ENCODE results near the gene TOP3A. TPM values are rescaled to one million over a fixed set of nuclear protein-coding genes. Genes with fewer than 3 reads are reported as not detected.

Gene TOP3A
- total and polyA plus RNA-seq, 2 of the 13 experiments (the other 11 are each of a cell fraction or from before 2014, with no cell fraction given), result 16.9 to 36.8 TPM

GRCh38 chr17:18225121-18225641 lies 89.6 kb downstream of the TOP3A start, which contains the start of gene LLGL1 (continued):
- TF ChIP-seq MYC (CRISPR knock-in tag; IDR thresholded peaks at IDR 0.05; ENCODE audit: borderline replicate concordance), result peak; percentile 55; the same call in 1 of the 2 replicates
- TF ChIP-seq IKZF5 (CRISPR knock-in tag; IDR thresholded peaks at IDR 0.05), result no peak
- TF ChIP-seq CREM (IDR thresholded peaks at IDR 0.05), result 0 out of 2 replicates have a peak, but pooled peaks have one; percentile 8
- no peak for TF ChIP-seq CREM (CRISPR knock-in tag; IDR thresholded peaks at IDR 0.05)
- no peak for TF ChIP-seq HOXA7 (CRISPR knock-in tag; IDR thresholded peaks at IDR 0.05)
- TF ChIP-seq IKZF1 (IDR thresholded peaks at IDR 0.05), result no peak
- TF ChIP-seq, protein P1, sequence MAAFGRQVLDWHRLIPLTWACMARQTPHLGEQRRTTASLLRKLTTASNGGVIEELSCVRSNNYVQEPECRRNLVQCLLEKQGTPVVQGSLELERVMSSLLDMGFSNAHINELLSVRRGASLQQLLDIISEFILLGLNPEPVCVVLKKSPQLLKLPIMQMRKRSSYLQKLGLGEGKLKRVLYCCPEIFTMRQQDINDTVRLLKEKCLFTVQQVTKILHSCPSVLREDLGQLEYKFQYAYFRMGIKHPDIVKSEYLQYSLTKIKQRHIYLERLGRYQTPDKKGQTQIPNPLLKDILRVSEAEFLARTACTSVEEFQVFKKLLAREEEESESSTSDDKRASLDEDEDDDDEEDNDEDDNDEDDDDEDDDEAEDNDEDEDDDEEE (CRISPR knock-in tag; IDR thresholded peaks at IDR 0.05), result no peak
- TF ChIP-seq ZNF607 (CRISPR knock-in tag; IDR thresholded peaks at IDR 0.05; ENCODE audit: borderline replicate concordance), result no peak
- TF ChIP-seq, protein P2, sequence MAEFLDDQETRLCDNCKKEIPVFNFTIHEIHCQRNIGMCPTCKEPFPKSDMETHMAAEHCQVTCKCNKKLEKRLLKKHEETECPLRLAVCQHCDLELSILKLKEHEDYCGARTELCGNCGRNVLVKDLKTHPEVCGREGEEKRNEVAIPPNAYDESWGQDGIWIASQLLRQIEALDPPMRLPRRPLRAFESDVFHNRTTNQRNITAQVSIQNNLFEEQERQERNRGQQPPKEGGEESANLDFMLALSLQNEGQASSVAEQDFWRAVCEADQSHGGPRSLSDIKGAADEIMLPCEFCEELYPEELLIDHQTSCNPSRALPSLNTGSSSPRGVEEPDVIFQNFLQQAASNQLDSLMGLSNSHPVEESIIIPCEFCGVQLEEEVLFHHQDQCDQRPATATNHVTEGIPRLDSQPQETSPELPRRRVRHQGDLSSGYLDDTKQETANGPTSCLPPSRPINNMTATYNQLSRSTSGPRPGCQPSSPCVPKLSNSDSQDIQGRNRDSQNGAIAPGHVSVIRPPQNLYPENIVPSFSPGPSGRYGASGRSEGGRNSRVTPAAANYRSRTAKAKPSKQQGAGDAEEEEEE (CRISPR knock-in tag; IDR thresholded peaks at IDR 0.05; ENCODE audit: borderline replicate concordance), result no peak
- no peak for TF ChIP-seq PCBP2 (optimal IDR thresholded peaks at IDR 0.05; ENCODE audit: low read depth, low read length, poor library complexity, severe bottlenecking)
- TF ChIP-seq TGIF2 (CRISPR knock-in tag; IDR thresholded peaks at IDR 0.05), result no peak
- no peak for TF ChIP-seq PHF20 (CRISPR knock-in tag; IDR thresholded peaks at IDR 0.05)
- TF ChIP-seq, protein P3, sequence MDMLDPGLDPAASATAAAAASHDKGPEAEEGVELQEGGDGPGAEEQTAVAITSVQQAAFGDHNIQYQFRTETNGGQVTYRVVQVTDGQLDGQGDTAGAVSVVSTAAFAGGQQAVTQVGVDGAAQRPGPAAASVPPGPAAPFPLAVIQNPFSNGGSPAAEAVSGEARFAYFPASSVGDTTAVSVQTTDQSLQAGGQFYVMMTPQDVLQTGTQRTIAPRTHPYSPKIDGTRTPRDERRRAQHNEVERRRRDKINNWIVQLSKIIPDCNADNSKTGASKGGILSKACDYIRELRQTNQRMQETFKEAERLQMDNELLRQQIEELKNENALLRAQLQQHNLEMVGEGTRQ (IDR thresholded peaks at IDR 0.05; ENCODE audit: low read depth, low read length), result no peak
- TF ChIP-seq, protein P3 (CRISPR knock-in tag; IDR thresholded peaks at IDR 0.05; ENCODE audit: borderline replicate concordance), result no peak
- TF ChIP-seq GMEB2 (CRISPR knock-in tag; IDR thresholded peaks at IDR 0.05; ENCODE audit: low read depth), result peak; percentile 61
- TF ChIP-seq BCL6 (CRISPR knock-in tag; IDR thresholded peaks at IDR 0.05), result peak; percentile 18; the same call in 1 of the 2 replicates
- TF ChIP-seq UBTF (CRISPR knock-in tag; IDR thresholded peaks at IDR 0.05), result no peak
- TF ChIP-seq ZNF792 (CRISPR knock-in tag; IDR thresholded peaks at IDR 0.05), result no peak
- no peak for TF ChIP-seq GATAD1 (CRISPR knock-in tag; IDR thresholded peaks at IDR 0.05)
- TF ChIP-seq WIZ (CRISPR knock-in tag; IDR thresholded peaks at IDR 0.05), result no peak
- peak; percentile 77 for TF ChIP-seq NFYB (CRISPR knock-in tag; IDR thresholded peaks at IDR 0.05)
- TF ChIP-seq MED1 (CRISPR knock-in tag; IDR thresholded peaks at IDR 0.05), result no peak

Measured in HepG2 (cell line).